Subcutaneous abdominal adipose tissue (tissue), 5 donors: ENCODE data around the gene TOM1L2.
A peak's percentile ranks its signal among the peaks of the same experiment; 100 is the strongest.

ENCODE experiments used
- H3K27ac ChIP-seq: one replicate; pipeline ENCODE4 v1.7.0; 2013; ENCODE audit warnings: low read depth, mild to moderate bottlenecking, inconsistent platforms, low read length, moderate library complexity
- H3K27me3 ChIP-seq, 5 donors: one replicate each; pipeline ENCODE4 v1.7.0; 2013; ENCODE audit warnings: low read length in 5 of 5, inconsistent platforms in 1 of 5; ENCODE audit not compliant: control insufficient read depth in 5 of 5, insufficient read depth in 4 of 5
- H3K36me3 ChIP-seq, 5 donors: one replicate each; pipeline ENCODE4 v1.7.0; 2013; ENCODE audit warnings: low read length in 5 of 5; ENCODE audit not compliant: control insufficient read depth in 5 of 5, insufficient read depth in 5 of 5
- H3K4me1 ChIP-seq, 5 donors: one replicate each; pipeline ENCODE4 v1.7.0; 2013; ENCODE audit warnings: low read length in 5 of 5, mild to moderate bottlenecking in 3 of 5, moderate library complexity in 1 of 5; ENCODE audit not compliant: control insufficient read depth in 5 of 5, insufficient read depth in 5 of 5
- H3K4me3 ChIP-seq, 5 donors: one replicate each; pipeline ENCODE4 v1.7.0; 2013; ENCODE audit warnings: low read length in 5 of 5, low read depth in 1 of 5
- H3K9ac ChIP-seq, 5 donors: one replicate each; pipeline ENCODE4 v1.7.0; 2013; ENCODE audit warnings: low read length in 5 of 5, mild to moderate bottlenecking in 4 of 5, moderate library complexity in 3 of 5
- H3K9me3 ChIP-seq, 5 donors: one replicate each; pipeline ENCODE4 v1.7.0; 2013; ENCODE audit warnings: low read length in 5 of 5; ENCODE audit not compliant: control insufficient read depth in 5 of 5
- donor health status: healthy.
- donor health status: healthy.
- donor health status: healthy.
- donor health status: healthy.
- donor health status: healthy.

TOM1L2 gene

DNA sequence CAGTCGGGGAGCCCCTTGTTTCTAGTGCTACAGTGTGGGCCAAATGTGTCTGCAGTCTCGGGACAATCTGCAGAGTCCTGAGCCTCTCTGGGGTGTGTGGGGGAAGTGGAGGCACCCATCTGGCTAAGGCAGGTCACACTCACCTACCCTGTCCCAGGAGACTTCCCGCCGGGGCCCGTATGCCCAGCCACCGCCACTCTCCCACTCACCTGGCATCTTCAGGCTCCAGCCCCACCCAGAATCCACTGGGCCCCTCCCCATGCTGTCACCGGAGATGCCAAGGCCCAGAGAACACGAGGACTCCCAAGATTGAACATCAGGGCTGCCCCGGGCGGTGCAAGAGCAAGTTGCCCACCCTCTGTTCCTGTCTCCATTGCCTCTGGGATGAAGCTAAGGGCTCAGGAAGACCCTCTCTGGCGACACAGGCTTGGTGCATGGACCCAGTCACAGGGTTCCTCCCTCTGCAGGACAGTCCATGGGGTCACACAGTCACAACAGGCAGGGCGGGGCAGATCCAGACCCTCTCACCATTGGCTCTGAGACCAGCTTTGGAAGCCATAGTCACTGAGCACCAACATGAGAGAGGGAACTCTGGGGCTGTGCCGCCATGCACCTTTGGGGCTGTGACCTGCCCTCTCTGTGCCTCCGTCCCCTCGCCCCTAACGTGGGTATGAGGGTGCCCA is 173.5 kb downstream of the TOM1L2 start:
- H3K36me3 ChIP-seq = peaks cover 0 to 67% (median 35%) of the 10 kb centered on the region in 5 donors
- H3K9ac ChIP-seq = no peak overlapping the region
- peaks cover 0 to 17% (median 9%) of the 10 kb centered on the region in 5 donors for H3K4me1 ChIP-seq
- no peak overlapping the region for H3K27ac ChIP-seq
- no peak overlapping the region for H3K4me3 ChIP-seq
- no peaks in the 10 kb centered on the region for H3K27me3 ChIP-seq
- no peaks in the 10 kb centered on the region for H3K9me3 ChIP-seq

DNA sequence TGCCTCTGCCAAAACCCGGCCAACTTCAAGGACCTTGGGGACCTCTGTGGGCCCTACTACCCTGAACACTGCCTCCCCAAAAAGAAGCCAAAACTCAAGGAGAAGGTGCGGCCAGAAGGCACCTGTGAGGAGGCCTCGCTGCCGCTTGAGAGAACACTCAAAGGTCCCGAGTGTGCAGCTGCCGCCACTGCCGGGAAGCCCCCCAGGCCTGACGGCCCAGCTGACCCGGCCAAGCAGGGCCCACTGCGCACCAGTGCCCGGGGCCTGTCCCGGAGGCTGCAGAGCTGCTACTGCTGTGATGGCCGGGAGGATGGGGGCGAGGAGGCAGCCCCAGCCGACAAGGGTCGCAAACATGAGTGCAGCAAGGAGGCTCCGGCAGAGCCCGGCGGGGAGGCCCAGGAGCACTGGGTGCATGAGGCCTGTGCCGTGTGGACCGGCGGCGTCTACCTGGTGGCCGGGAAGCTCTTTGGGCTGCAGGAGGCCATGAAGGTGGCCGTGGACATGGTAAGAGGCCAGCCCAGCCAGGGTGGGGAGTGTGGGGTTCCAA is 174.1 kb downstream of the TOM1L2 start:
- no peak overlapping the region for H3K4me3 ChIP-seq
- H3K9ac ChIP-seq = no peak overlapping the region
- H3K27ac ChIP-seq = no peak overlapping the region
- no peaks in the 10 kb centered on the region for H3K9me3 ChIP-seq
- H3K4me1 ChIP-seq = peaks cover 0 to 17% (median 12%) of the 10 kb centered on the region in 5 donors
- H3K27me3 ChIP-seq = no peaks in the 10 kb centered on the region
- peaks cover 0 to 69% (median 36%) of the 10 kb centered on the region in 5 donors for H3K36me3 ChIP-seq

DNA sequence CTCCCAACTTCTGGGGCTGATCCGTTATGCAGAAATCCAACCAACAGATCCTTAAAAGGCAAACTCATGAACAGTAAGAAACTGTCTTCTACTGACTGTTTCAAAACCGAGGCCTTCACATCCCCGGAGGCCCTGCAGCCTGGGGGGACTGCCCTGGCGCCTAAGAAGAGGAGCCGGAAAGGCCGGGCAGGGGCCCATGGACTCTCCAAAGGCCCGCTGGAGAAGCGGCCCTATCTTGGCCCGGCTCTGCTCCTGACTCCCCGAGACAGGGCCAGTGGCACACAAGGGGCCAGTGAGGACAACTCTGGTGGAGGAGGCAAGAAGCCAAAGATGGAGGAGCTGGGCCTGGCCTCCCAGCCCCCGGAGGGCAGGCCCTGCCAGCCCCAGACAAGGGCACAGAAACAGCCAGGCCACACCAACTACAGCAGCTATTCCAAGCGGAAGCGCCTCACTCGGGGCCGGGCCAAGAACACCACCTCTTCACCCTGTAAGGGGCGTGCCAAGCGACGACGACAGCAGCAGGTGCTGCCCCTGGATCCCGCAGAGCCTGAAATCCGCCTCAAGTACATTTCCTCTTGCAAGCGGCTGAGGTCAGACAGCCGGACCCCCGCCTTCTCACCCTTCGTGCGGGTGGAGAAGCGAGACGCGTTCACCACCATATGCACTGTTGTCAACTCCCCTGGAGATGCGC is 174.9 kb downstream of the TOM1L2 start:
- Histone ChIP-seq H3K4me3 (no peak overlapping the region), H3K4me1 (peaks cover 0 to 22% (median 12%) of the 10 kb centered on the region in 5 donors), H3K9ac (peak overlapping the region in 1 of 5 donors; percentile 33), H3K27ac (no peak overlapping the region), H3K9me3 (no peaks in the 10 kb centered on the region), H3K27me3 (no peaks in the 10 kb centered on the region), H3K36me3 (peaks cover 0 to 71% (median 38%) of the 10 kb centered on the region in 5 donors)

DNA sequence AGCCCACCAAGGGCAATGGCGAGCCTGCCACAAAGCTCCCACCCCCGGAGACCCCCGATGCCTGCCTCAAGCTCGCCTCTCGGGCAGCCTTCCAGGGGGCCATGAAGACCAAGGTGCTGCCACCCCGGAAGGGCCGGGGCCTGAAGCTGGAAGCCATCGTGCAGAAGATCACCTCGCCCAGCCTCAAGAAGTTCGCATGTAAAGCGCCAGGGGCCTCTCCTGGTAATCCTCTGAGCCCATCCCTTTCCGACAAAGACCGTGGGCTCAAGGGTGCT is 175.5 kb downstream of the TOM1L2 start:
- peaks cover 0 to 69% (median 38%) of the 10 kb centered on the region in 5 donors for H3K36me3 ChIP-seq
- no peaks in the 10 kb centered on the region for H3K9me3 ChIP-seq
- peaks cover 2 to 28% (median 16%) of the 10 kb centered on the region in 5 donors for H3K4me1 ChIP-seq
- no peak overlapping the region for H3K27ac ChIP-seq
- no peak overlapping the region for H3K4me3 ChIP-seq
- peak overlapping the region in 1 of 5 donors; percentile 33 for H3K9ac ChIP-seq
- no peaks in the 10 kb centered on the region for H3K27me3 ChIP-seq

DNA sequence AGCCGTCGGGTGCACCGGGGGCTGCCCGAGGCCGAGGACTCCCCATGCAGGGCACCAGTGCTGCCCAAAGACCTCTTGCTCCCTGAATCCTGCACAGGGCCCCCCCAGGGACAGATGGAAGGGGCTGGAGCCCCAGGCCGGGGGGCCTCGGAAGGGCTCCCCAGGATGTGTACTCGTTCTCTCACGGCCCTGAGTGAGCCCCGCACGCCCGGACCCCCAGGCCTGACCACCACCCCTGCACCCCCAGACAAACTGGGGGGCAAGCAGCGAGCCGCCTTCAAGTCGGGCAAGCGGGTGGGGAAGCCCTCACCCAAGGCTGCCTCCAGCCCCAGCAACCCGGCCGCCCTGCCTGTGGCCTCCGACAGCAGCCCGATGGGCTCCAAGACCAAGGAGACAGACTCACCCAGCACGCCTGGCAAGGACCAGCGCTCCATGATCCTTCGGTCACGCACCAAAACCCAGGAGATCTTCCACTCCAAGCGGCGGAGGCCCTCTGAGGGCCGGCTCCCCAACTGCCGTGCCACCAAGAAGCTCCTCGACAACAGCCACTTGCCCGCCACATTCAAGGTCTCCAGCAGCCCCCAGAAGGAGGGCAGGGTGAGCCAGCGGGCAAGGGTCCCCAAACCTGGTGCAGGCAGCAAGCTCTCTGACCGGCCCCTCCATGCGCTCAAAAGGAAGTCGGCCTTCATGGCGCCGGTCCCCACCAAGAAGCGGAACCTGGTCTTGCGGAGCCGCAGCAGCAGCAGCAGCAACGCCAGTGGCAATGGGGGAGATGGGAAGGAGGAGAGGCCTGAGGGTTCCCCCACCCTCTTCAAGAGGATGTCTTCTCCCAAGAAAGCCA is 176.0 kb downstream of the TOM1L2 start:
- no peaks in the 10 kb centered on the region for H3K27me3 ChIP-seq
- H3K36me3 ChIP-seq = peaks cover 0 to 64% (median 38%) of the 10 kb centered on the region in 5 donors
- H3K27ac ChIP-seq = no peak overlapping the region
- no peaks in the 10 kb centered on the region for H3K9me3 ChIP-seq
- peaks cover 2 to 29% (median 19%) of the 10 kb centered on the region in 5 donors for H3K4me1 ChIP-seq
- no peak overlapping the region for H3K9ac ChIP-seq
- no peak overlapping the region for H3K4me3 ChIP-seq

DNA sequence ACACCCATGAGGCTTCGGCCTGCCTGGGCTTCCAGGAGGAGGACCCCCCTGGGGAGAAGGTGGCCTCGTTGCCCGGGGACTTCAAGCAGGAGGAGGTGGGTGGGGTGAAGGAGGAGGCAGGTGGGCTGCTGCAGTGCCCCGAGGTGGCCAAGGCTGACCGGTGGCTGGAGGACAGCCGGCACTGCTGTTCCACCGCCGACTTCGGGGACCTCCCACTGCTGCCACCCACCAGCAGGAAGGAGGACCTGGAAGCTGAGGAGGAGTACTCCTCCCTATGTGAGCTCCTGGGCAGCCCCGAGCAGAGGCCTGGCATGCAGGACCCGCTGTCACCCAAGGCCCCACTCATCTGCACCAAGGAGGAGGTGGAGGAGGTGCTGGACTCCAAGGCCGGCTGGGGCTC is 176.9 kb downstream of the TOM1L2 start:
- no peak overlapping the region for H3K27ac ChIP-seq
- H3K36me3 ChIP-seq = peaks cover 0 to 64% (median 35%) of the 10 kb centered on the region in 5 donors
- peaks cover 2 to 37% (median 28%) of the 10 kb centered on the region in 5 donors for H3K4me1 ChIP-seq
- H3K9ac ChIP-seq = no peak overlapping the region
- no peaks in the 10 kb centered on the region for H3K9me3 ChIP-seq
- H3K4me3 ChIP-seq = no peak overlapping the region
- no peaks in the 10 kb centered on the region for H3K27me3 ChIP-seq

DNA sequence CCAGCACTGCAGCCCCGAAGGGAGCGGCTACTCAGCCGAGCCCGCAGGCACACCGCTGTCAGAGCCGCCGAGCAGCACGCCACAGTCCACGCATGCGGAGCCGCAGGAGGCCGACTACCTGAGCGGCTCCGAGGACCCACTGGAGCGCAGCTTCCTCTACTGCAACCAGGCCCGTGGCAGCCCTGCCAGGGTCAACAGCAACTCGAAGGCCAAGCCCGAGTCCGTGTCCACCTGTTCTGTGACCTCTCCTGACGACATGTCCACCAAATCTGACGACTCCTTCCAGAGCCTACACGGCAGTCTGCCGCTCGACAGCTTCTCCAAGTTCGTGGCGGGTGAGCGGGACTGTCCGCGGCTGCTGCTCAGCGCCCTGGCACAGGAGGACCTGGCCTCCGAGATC is 177.8 kb downstream of the TOM1L2 start:
- H3K4me1 ChIP-seq = peaks cover 2 to 46% (median 37%) of the 10 kb centered on the region in 5 donors
- no peaks in the 10 kb centered on the region for H3K9me3 ChIP-seq
- H3K36me3 ChIP-seq = peaks cover 0 to 62% (median 35%) of the 10 kb centered on the region in 5 donors
- H3K9ac ChIP-seq = no peak overlapping the region
- no peaks in the 10 kb centered on the region for H3K27me3 ChIP-seq
- H3K27ac ChIP-seq = no peak overlapping the region
- H3K4me3 ChIP-seq = no peak overlapping the region
